B cell (primary cell): ENCODE results near the gene SOAT2.

ENCODE experiments used
- CTCF ChIP-seq: fragments of 200-600 bp; IDR thresholded peaks from one replicate; pipeline ENCODE4 v1.8.0; 2022; ENCODE audit warnings: antibody characterized with exemption, mild to moderate bottlenecking
- EZH2 ChIP-seq: IDR thresholded peaks from 2 replicates; pipeline ENCODE4 v1.6.1; 2012; ENCODE audit warnings: borderline replicate concordance, low read depth, mild to moderate bottlenecking, moderate library complexity, low read length; ENCODE audit not compliant: insufficient read depth, poor library complexity, severe bottlenecking

DNA sequence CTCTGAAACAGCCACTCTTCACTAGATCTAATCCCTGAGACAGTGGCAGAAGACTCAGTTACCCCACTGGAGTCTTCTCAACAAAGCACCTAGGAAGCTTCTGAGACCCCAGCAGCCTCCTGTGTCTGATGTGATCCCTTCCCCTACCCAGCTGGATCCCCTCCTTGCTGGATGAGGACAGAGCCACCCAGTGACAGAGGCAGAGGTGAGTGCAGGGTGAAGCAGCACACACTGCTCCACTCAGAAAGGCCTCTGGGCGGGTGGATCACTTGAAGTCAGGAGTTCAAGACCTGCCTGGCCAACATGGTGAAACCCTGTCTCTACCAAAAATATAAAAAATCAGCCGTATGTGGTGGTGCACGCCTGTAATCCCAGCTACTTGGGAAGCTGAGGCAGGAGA, 26.8 kb upstream of the SOAT2 start:
- TF ChIP-seq CTCF, result no peak
- TF ChIP-seq EZH2, result no peak
